ENCODE results near the gene KANK2.

The KANK2 gene

GRCh38 chr19:11145536-11145924 is 51.8 kb downstream of the KANK2 start:
- Histone ChIP-seq H3K27ac (ENCODE audit: low read depth, low read length, poor library complexity, severe bottlenecking) (no peak overlapping the region), H3K27me3 (ENCODE audit: insufficient read depth, low read length) (no peaks in the 10 kb centered on the region), H3K4me1 (ENCODE audit: insufficient read depth, low read length, severe bottlenecking) (peaks cover 14% of the 10 kb centered on the region), H3K36me3 (ENCODE audit: insufficient read depth, low read length) (peaks cover 46% of the 10 kb centered on the region), H3F3A (ENCODE audit: insufficient read depth, low read length) (no peaks in the 10 kb centered on the region), H3K79me2 (ENCODE audit: insufficient read depth, low read length) (no peaks in the 10 kb centered on the region), H4K20me1 (ENCODE audit: insufficient read depth, low read length) (no peaks in the 10 kb centered on the region), H3K9ac (ENCODE audit: low read length) (no peak overlapping the region), H3K9me3 (ENCODE audit: low read length) (no peaks in the 10 kb centered on the region), H3K4me3 (ENCODE audit: low read depth, low read length, poor library complexity, severe bottlenecking) (no peak overlapping the region), H3K9me2 (ENCODE audit: low read depth, low read length) (no peaks in the 10 kb centered on the region), H2AFZ (ENCODE audit: low read length) (no peak overlapping the region), H3K4me2 (ENCODE audit: low read length) (no peak overlapping the region)
- TF ChIP-seq CTCF (IDR thresholded peaks at IDR 0.05; ENCODE audit: low read length) (no peak), EZH2 (IDR thresholded peaks at IDR 0.05; ENCODE audit: borderline replicate concordance, low read length) (no peak)

- no peaks in the 10 kb centered on the region for H3K9me2 ChIP-seq (ENCODE audit: low read depth, low read length)
- H3K4me1 ChIP-seq (ENCODE audit: insufficient read depth, low read length, severe bottlenecking): peaks cover 20% of the 10 kb centered on the region
- no peak overlapping the region for H3K4me3 ChIP-seq (ENCODE audit: low read depth, low read length, poor library complexity, severe bottlenecking)
- H3K9ac ChIP-seq (ENCODE audit: low read length): no peak overlapping the region
- H3F3A ChIP-seq (ENCODE audit: insufficient read depth, low read length): no peaks in the 10 kb centered on the region
- no peaks in the 10 kb centered on the region for H3K9me3 ChIP-seq (ENCODE audit: low read length)
- no peak for TF ChIP-seq EZH2 (IDR thresholded peaks at IDR 0.05; ENCODE audit: borderline replicate concordance, low read length)
- no peak for TF ChIP-seq CTCF (IDR thresholded peaks at IDR 0.05; ENCODE audit: low read length)
- H4K20me1 ChIP-seq (ENCODE audit: insufficient read depth, low read length): no peaks in the 10 kb centered on the region
- no peak overlapping the region for H3K27ac ChIP-seq (ENCODE audit: low read depth, low read length, poor library complexity, severe bottlenecking)
- no peak overlapping the region; the same call in 1 of the 2 replicates for H3K4me2 ChIP-seq (ENCODE audit: low read length)
- H3K27me3 ChIP-seq (ENCODE audit: insufficient read depth, low read length): no peaks in the 10 kb centered on the region
- H3K79me2 ChIP-seq (ENCODE audit: insufficient read depth, low read length): no peaks in the 10 kb centered on the region
- H3K36me3 ChIP-seq (ENCODE audit: insufficient read depth, low read length): peaks cover 26% of the 10 kb centered on the region
- no peak overlapping the region for H2AFZ ChIP-seq (ENCODE audit: low read length)
Observed at GRCh38 chr19:11142528-11143171, 54.7 kb downstream of the KANK2 start.

- H3F3A ChIP-seq (ENCODE audit: insufficient read depth, low read length): no peaks in the 10 kb centered on the region
- no peak overlapping the region for H3K9ac ChIP-seq (ENCODE audit: low read length)
- H2AFZ ChIP-seq (ENCODE audit: low read length): no peak overlapping the region
- H3K36me3 ChIP-seq (ENCODE audit: insufficient read depth, low read length): peaks cover 20% of the 10 kb centered on the region
- no peak for TF ChIP-seq EZH2 (IDR thresholded peaks at IDR 0.05; ENCODE audit: borderline replicate concordance, low read length)
- no peak for TF ChIP-seq CTCF (IDR thresholded peaks at IDR 0.05; ENCODE audit: low read length)
- peaks cover 23% of the 10 kb centered on the region for H3K4me1 ChIP-seq (ENCODE audit: insufficient read depth, low read length, severe bottlenecking)
- no peaks in the 10 kb centered on the region for H3K79me2 ChIP-seq (ENCODE audit: insufficient read depth, low read length)
- no peaks in the 10 kb centered on the region for H3K9me2 ChIP-seq (ENCODE audit: low read depth, low read length)
- H4K20me1 ChIP-seq (ENCODE audit: insufficient read depth, low read length): no peaks in the 10 kb centered on the region
- H3K4me3 ChIP-seq (ENCODE audit: low read depth, low read length, poor library complexity, severe bottlenecking): no peak overlapping the region
- no peak overlapping the region for H3K4me2 ChIP-seq (ENCODE audit: low read length)
- no peaks in the 10 kb centered on the region for H3K9me3 ChIP-seq (ENCODE audit: low read length)
- no peak overlapping the region for H3K27ac ChIP-seq (ENCODE audit: low read depth, low read length, poor library complexity, severe bottlenecking)
- H3K27me3 ChIP-seq (ENCODE audit: insufficient read depth, low read length): no peaks in the 10 kb centered on the region
Observed at GRCh38 chr19:11141937-11142527, 55.3 kb downstream of the KANK2 start.

Data from OCI-LY1 (cell line).